Activated CD4-positive, CD25-positive, alpha-beta regulatory T cell treated with anti-CD3 and anti-CD28 coated beads, Interleukin-2, amount 50 U/mL, for 72 hours (primary cell): ENCODE measurements around the gene SNTB2.
"Not testable (repeated sequence)": the region's sequence is repeated elsewhere in the genome, so short reads cannot be mapped to it uniquely, and the experiment has no call there.

Experiments
- DNase-seq: peaks from one replicate; pipeline ENCODE4 v3.0.0; 2021

Gene SNTB2

GRCh38 chr16:69239851-69240250 is 52.9 kb downstream of the SNTB2 start:
- no peak for DNase-seq

DNA sequence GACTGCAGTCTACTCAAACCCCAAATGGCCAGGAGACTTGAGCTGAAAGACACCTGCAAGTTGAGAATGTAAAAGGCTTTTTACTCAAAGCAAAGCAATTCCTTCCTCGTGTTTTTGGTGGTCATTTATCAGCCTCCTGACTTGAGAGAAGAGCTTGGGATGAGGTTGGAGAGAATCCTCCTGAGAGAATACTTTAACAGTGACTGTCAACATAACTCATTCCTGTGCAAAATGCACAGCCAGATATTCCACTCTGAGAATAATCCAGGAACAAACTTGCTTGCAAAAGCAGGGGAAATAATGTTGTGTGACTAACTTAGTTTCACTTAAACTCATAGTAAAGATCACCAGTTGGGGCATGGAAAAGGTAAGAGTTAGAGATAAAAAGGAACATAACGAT is 53.4 kb downstream of the SNTB2 start:
- DNase-seq, result no peak

GRCh38 chr16:69241926-69242325 is 55.0 kb downstream of the SNTB2 start:
- DNase-seq, result no peak

DNA sequence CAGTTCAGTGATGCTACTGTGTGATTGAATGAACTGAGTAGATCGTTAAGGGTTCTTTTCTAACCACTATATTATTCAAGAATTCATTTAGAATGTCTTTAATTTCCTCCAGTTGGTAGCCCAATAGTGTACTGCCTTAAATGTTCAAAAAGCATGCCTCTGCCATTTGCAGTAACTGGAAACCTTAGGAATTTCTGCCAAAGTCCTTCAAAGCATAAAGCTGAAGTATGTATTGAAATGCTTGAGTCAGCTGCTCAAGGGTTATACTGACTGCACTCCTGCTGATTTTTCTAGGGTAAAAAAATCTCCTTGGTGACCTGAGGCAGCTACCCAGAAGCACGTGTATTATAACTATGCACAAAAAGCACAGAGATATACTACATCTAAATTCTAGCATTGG is 56.5 kb downstream of the SNTB2 start:
- no peak for DNase-seq

DNA sequence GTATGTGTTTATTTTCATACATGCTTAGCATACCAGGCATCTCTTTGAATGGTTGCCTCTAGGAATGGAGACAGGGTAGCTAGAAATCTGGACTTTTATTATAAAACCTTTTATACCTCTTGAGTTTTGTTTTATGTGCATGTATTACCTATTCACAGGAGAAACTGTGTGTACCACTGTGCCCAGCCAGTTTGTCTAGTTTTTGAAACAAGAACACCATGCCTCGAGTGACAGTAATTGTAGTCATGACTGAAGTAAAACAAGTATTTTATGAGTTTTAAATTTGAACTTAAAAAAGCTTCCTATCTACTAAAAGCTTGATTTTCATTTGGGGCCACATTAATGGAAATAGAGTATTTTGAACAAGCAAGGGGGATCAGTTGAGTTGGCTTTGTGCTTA is 57.4 kb downstream of the SNTB2 start:
- DNase-seq, result no peak

DNA sequence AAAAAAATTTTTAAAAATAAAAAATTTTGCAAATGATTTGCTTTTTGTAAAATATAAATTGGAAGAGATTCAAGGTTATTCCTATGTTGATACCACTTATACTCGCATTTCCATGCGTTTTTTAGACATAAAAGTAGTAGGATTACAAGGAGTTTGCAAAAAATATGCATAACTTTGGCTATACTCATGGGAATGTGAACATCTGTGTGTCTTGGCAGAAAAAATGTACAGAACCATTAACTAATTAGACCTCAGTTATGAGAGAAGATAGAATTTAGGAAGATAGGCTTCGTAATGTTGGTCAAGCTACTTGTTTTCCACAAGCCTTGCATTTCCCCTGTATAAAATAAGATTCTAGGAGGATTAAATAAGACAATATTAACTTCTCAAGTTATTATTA is 63.1 kb downstream of the SNTB2 start:
- DNase-seq, result no peak

DNA sequence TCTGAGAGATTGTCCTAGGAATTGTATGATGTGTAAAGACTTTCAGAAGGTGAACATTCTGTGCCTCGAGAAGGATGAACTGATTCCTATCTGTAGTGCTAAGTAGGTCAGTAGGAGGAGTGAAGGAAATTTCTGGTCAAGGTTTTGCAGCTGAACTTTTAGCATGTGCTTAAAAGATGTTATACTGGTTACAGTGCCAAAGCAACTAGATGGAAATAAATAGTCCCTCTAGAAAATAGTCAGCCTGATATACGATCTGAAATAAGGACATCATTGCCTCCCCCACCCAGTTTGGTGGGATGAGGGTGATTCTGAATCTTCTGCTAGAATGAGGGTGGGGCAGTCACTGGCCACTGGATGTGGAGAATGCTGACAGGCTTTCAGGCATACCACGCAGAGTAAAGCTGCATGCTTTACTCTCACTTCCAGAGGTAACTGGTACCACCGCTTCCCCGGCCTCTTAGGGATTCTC is 66.9 kb downstream of the SNTB2 start:
- DNase-seq, result no peak

- not testable (repeated sequence) for DNase-seq
Measured at GRCh38 chr16:69259428-69259764, 72.4 kb downstream of the SNTB2 start.

- DNase-seq, result no peak
Measured at GRCh38 chr16:69260019-69260418, 73.1 kb downstream of the SNTB2 start.

GRCh38 chr16:69260506-69260905 is 73.5 kb downstream of the SNTB2 start:
- DNase-seq, result no peak

DNA sequence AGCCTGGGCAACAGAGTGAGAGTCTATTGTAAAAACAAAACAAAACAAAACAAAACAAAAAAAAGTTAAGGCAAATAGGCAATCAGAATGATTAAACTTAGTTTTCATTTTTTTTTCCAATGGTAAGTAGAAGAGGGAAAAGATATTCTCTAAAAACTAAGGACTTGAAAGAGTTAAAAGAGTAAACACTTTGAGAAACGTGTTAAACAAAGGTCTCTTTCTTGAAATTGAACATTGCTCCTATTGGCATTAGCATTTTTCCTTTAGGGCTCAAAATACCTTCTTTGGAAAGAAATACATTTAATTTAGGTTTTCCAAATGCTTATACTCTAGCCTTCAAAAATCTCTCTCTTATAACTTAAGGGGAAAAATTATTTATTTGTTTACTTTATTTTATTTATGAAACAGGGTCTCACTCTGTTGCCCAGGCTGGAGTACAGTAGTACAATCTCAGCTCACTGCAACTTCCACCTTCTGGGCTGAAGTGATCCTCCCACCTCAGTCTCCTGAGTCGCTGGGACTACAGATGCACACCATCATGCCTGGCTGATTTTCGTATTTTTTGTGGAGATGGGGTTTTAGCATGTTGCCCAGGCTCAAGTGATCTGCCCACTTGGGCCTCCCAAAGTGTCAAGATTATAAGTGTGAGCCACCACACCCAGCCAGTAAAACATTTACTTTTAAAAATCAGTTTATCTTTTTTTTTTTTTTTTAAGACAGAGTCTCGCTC is 79.5 kb downstream of the SNTB2 start:
- no peak for DNase-seq

GRCh38 chr16:69267633-69268032 is 80.7 kb downstream of the SNTB2 start:
- DNase-seq, result no peak

DNA sequence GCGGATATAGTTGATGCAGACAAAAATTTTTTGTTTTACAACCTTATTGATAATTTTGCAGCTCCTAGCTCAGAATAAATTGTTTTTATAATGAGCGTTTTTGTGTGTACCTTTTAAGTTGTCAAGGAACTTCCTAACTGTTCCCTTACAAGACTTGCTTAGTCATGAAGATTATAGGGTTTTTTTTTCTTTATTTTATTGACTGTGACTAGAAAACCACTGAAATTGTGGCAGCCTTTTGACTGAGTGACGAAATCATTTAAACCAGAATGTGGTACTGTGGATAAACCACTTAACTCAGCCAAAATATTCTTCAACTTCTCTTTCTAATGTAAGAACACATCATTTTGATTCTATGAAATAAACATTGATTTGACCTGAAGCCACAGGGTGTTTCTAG is 83.4 kb downstream of the SNTB2 start:
- no peak for DNase-seq

DNA sequence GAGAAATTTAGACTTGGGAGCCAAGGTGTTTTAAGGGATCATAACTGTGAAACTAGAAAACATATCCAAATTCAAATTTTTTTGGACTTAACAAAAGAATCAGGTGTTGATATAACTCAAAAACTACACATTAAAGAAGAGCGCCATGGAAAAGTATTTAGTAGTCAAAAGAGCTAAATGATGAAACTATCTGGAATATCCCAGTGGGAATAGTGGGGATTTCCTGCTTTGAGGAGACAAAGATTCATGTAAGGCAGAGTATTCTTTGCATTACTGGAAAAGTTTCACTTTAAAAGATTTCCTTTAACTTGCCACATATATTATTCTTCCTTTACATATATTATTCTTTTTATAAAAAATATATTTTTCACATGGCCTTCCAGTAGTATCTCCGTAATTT is 83.9 kb downstream of the SNTB2 start:
- DNase-seq, result no peak

DNA sequence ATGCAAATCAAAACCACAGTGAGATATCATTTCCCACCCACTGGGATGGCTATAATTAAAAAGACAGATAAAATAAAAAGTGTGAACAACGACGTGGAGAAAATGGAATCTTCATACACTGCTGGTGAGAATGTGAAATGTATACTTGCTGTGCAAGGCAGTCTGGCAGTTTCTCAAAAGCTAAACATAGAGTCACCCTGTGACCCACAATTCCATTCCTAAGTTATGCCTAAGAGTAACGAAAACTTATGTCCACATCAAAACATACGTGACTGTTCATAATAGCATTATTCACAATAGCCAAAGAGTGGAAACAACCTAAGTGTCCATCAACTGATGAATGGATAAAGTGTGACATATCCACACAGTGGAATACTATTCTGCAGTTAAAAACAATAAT is 86.0 kb downstream of the SNTB2 start:
- DNase-seq, result no peak

GRCh38 chr16:69274699-69275235 is 87.8 kb downstream of the SNTB2 start:
- DNase-seq, result no peak

GRCh38 chr16:69276148-69277115 is 89.5 kb downstream of the SNTB2 start:
- DNase-seq, result no peak

DNA sequence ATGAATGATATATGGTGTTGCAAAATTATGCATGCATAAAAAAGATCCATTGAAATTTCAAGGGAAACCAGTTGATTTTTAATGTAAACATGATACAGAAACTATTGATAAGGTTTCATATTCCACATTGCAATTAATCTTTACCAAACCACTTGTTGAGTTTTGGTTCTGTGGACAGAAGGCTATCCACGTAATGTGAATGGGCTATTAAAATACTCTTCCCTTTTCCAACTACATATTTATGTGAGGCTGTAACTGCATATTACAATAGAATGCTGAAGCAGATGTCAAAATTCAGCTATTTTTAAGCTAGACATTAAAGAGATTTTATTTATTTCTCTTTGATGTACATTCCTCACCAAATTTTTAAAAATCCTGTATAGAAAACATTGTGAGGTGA is 90.4 kb downstream of the SNTB2 start:
- no peak for DNase-seq

GRCh38 chr16:69283851-69284250 is 96.9 kb downstream of the SNTB2 start:
- no peak for DNase-seq

GRCh38 chr16:69285240-69285639 is 98.3 kb downstream of the SNTB2 start:
- DNase-seq, result no peak

GRCh38 chr16:69286941-69287713 is 100.2 kb downstream of the SNTB2 start:
- no peak for DNase-seq

- not testable (repeated sequence) for DNase-seq
Measured at GRCh38 chr16:69291657-69292056, 104.7 kb downstream of the SNTB2 start.

DNA sequence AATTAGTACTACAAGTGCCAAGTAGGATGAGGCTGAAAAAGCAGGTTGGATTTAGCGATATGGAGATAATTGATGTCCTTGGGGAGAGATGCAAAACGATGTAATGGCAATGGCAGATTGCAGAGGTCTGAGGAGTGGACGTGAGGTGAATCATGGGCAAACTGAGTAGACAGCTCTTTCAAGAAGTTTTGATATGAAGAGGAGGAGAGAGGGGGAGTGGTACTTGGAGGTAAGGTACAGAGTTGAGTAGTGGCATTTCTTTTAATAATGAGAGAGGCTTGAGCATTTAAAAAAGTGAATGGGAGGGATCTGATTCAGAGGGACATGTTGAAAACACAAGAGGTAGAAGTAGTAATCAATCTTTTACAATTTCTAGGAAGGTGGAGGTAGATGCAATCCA is 106.4 kb downstream of the SNTB2 start:
- no peak for DNase-seq
